Upper lobe of right lung (tissue), 1 donor: ENCODE measurements around the gene RGS19. TPM values are rescaled to one million over a fixed set of nuclear protein-coding genes. Genes with fewer than 3 reads are reported as not detected.

ENCODE experiments used
- ATAC-seq: fragments of 200-7000 bp; cut with Tn5 transposase; one replicate; pipeline ENCODE4 v1.9.1; 2020; ENCODE audit warnings: mild to moderate bottlenecking, moderate library complexity
- DNase-seq: peaks from one replicate; pipeline ENCODE4 v3.0.0-alpha.2; 2020
- H3K27ac ChIP-seq: fragments of 200-600 bp; one replicate; pipeline ENCODE4 v1.8.0; 2022
- H3K27me3 ChIP-seq: fragments of 200-600 bp; one replicate; pipeline ENCODE4 v1.8.0; 2022; ENCODE audit warnings: mild to moderate bottlenecking
- H3K36me3 ChIP-seq: fragments of 200-600 bp; one replicate; pipeline ENCODE4 v1.8.0; 2022
- H3K4me1 ChIP-seq: fragments of 200-600 bp; one replicate; pipeline ENCODE4 v1.8.0; 2022
- H3K4me3 ChIP-seq: fragments of 200-600 bp; one replicate; pipeline ENCODE4 v1.8.0; 2022; ENCODE audit warnings: mild to moderate bottlenecking
- H3K9me3 ChIP-seq: fragments of 200-600 bp; one replicate; pipeline ENCODE4 v1.8.0; 2022
- CTCF ChIP-seq: fragments of 200-600 bp; IDR thresholded peaks from one replicate; pipeline ENCODE4 v1.8.0; 2022; ENCODE audit warnings: antibody characterized with exemption
- intact Hi-C: fragments of 100-400 bp; cut with DNase I; formaldehyde crosslinking; loops from one replicate; pipeline ENCODE4 v1.11.0; 2022
- microRNA-seq: library from miRNA; unstranded; fragments of <30 nt; microRNA quantifications from one replicate; pipeline ENCODE4 v1.2.0, GENCODE V29; 2020; ENCODE audit warnings: borderline microRNAs expressed
- total RNA-seq: library from RNA; stranded (reverse); fragmentation: NEBNext Ultra II Directional; extraction: Animal tissue kit (Norgen Biotek cat#: 25700); gene quantifications from one replicate; pipeline ENCODE4 v1.2.1, GENCODE V29; 2021
- donor health status: DM: no; HTN: yes; CAD: no; lungs with severe emphysema.

The RGS19 gene
- total RNA-seq, 1 donor from 2014 or later = 40.8 TPM

GRCh38 chr20:64025101-64025825 is 54.1 kb downstream of the RGS19 start:
- intact Hi-C loops = no loop called here
- Histone ChIP-seq H3K9me3 (no peaks in the 10 kb centered on the region), H3K4me3 (no peak overlapping the region)

DNA sequence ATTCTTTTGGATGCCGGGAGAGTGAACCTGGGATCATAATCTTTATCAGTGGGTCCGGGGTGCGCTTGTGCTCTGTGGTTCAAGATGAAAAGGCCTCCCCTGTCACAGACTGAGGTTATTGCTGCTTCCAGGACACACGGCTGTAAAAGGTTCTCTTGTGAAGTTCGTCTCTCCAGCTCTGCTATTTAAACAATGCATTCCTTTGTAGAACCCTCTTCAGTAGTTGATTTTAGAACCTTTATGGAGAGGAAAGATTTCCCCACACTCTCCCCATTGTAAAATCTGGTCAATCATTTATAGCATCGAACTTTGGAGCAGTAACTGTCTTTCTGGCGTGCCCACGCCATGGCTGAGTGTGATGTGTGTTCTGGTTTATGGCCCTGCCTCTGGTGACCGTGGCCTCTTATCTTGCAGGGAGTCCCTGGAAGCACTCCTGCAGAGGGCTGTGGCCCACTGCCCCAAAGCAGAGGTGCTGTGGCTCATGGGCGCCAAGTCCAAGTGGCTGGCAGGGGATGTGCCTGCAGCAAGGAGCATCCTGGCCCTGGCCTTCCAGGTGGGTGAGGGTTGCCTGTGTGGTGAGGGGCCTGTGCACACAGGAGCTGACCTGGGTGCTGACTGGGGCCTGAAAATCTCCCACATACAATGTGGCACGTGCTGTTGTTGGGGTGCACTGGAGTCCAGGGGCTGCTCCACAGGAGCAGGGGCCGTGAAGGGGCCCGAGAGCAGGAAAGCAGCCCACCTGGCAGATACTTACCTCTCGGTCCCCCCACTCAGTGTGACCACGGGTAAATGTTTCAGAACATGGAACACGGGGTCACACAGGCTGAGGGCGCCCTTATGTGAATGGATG is 55.0 kb downstream of the RGS19 start:
- Histone ChIP-seq H3K4me1 (no peaks in the 10 kb centered on the region), H3K27me3 (no peaks in the 10 kb centered on the region), H3K36me3 (peaks cover 77% of the 10 kb centered on the region), H3K9me3 (no peaks in the 10 kb centered on the region), H3K4me3 (no peak overlapping the region), H3K27ac (no peak overlapping the region)
- intact Hi-C loops = no loop called here
- no peak for ATAC-seq
- no peak for DNase-seq
- no peak for TF ChIP-seq CTCF

More at GRCh38 chr20:64025101-64025825, 54.1 kb downstream of the RGS19 start:
- no peak overlapping the region for H3K27ac ChIP-seq
- no peaks in the 10 kb centered on the region for H3K27me3 ChIP-seq
- TF ChIP-seq CTCF = no peak
- no peak for DNase-seq
- peaks cover 82% of the 10 kb centered on the region for H3K36me3 ChIP-seq
- no peaks in the 10 kb centered on the region for H3K4me1 ChIP-seq
- ATAC-seq = no peak

- TF ChIP-seq CTCF = no peak
- no peak overlapping the region for H3K27ac ChIP-seq
- no peak for ATAC-seq
- no peak for DNase-seq
- no peaks in the 10 kb centered on the region for H3K9me3 ChIP-seq
- H3K4me3 ChIP-seq = no peak overlapping the region
- no peaks in the 10 kb centered on the region for H3K4me1 ChIP-seq
- H3K27me3 ChIP-seq = no peaks in the 10 kb centered on the region
- peaks cover 77% of the 10 kb centered on the region for H3K36me3 ChIP-seq
- intact Hi-C loops = no loop called here
Measured at GRCh38 chr20:64023361-64024140, 55.8 kb downstream of the RGS19 start.

Small RNA genes lying within 50 kb of the gene (microRNA-seq; reads per million reads assigned to microRNA genes)
- 0.66 reads per million for gene MIR6813

Other genes with a start within 250 kb of the RGS19 start
- 19.7 TPM for gene ZBTB46, start 248.3 kb downstream of the RGS19 start, total RNA-seq
- not detected for gene ABHD16B, start 218.0 kb downstream of the RGS19 start, total RNA-seq
- gene TPD52L2, start 214.2 kb downstream of the RGS19 start, total RNA-seq = 81.5 TPM
- gene DNAJC5, start 184.4 kb downstream of the RGS19 start, total RNA-seq = 49.8 TPM
- 38.9 TPM for gene UCKL1, start 123.1 kb downstream of the RGS19 start, total RNA-seq
- 17.6 TPM for gene ZNF512B, start 109.6 kb downstream of the RGS19 start, total RNA-seq
- 4.3 TPM for gene SAMD10, start 99.9 kb downstream of the RGS19 start, total RNA-seq
- 58.9 TPM for gene PRPF6, start 98.4 kb downstream of the RGS19 start, total RNA-seq
- 1.9 TPM for gene C20orf204, start 43.3 kb downstream of the RGS19 start, total RNA-seq
- 135 TPM for gene SOX18, start 29.9 kb downstream of the RGS19 start, total RNA-seq
- 40.2 TPM for gene TCEA2, start 16.3 kb downstream of the RGS19 start, total RNA-seq
- 1.9 TPM for gene OPRL1, start 564 bp upstream of the RGS19 start, total RNA-seq
- not detected for gene LKAAEAR1, start 4.9 kb upstream of the RGS19 start, total RNA-seq
- not detected for gene NPBWR2, start 28.0 kb upstream of the RGS19 start, total RNA-seq
- 0.12 TPM for gene MYT1, start 84.9 kb upstream of the RGS19 start, total RNA-seq
- 58.8 TPM for gene PCMTD2, start 176.2 kb upstream of the RGS19 start, total RNA-seq